Gastrocnemius medialis (tissue), 4 donors: Measurements from ENCODE around the gene NAP1L4. TPM values are rescaled to one million over a fixed set of nuclear protein-coding genes. Genes with fewer than 3 reads are reported as not detected.
A peak's percentile ranks its signal among the peaks of the same experiment; 100 is the strongest.

ENCODE experiments used
- ATAC-seq, 2 donors: fragments of 150-250 bp; one replicate each; pipeline ENCODE4 v1.9.1; 2016
- DNase-seq, 2 donors: peaks; one replicate each; pipeline ENCODE4 v3.0.0-alpha.2; 2019
- H3K27ac ChIP-seq, 4 donors: fragments of 200-600 bp; sonication (generic); 1 replicate in 1 of 4; 2 replicates in 3 of 4; pipeline ENCODE4 v1.5.1; 2016 to 2018; ENCODE audit warnings: mild to moderate bottlenecking in 2 of 4, moderate library complexity in 1 of 4
- H3K27me3 ChIP-seq, 3 donors: fragments of 200-600 bp; sonication (generic) in 2 of 3; 1 replicate in 1 of 3; 2 replicates in 2 of 3; pipeline versions ENCODE4 v1.5.1 to v1.6.0; 2016 to 2019; ENCODE audit warnings: mild to moderate bottlenecking in 1 of 3, moderate library complexity in 1 of 3
- H3K36me3 ChIP-seq, 2 donors: fragments of 200-600 bp; sonication (generic) in 1 of 2; one replicate each; pipeline ENCODE4 v1.5.1; 2017 to 2018
- H3K4me1 ChIP-seq, 2 donors: fragments of 200-600 bp; sonication (generic) in 1 of 2; one replicate each; pipeline ENCODE4 v1.5.1; 2016 to 2017; ENCODE audit warnings: mild to moderate bottlenecking in 2 of 2
- H3K4me3 ChIP-seq, 4 donors: fragments of 200-600 bp; sonication (generic) in 3 of 4; 1 replicate in 1 of 4; 2 replicates in 3 of 4; pipeline ENCODE4 v1.5.1; 2016 to 2019; ENCODE audit warnings: mild to moderate bottlenecking in 2 of 4
- H3K9me3 ChIP-seq, 3 donors: fragments of 200-600 bp; sonication (generic) in 2 of 3; 1 replicate in 1 of 3; 2 replicates in 2 of 3; pipeline ENCODE4 v1.5.1; 2016 to 2019
- POLR2A ChIP-seq, 2 donors: fragments of 450-650 bp; IDR thresholded peaks; one replicate each; pipeline ENCODE4 v1.6.1; 2017; ENCODE audit warnings: antibody characterized with exemption in 2 of 2, mild to moderate bottlenecking in 2 of 2, moderate library complexity in 2 of 2
- in situ Hi-C, 4 donors: fragments of 200-750 bp; cut with MboI; loops; one replicate each; pipeline versions ENCODE4 v1.15.0 to v1.8.0; 2017; ENCODE audit warnings: low sequenced_read_pairs in 4 of 4
- intact Hi-C: fragments of 100-400 bp; cut with DNase I; formaldehyde crosslinking; loops from one replicate; pipeline ENCODE4 v1.15.1; 2023; ENCODE audit warnings: low total_unique reads
- total RNA-seq, 4 donors: library from RNA; depleted of rRNA; stranded (reverse); fragments of >200 nt; gene quantifications; one replicate each; pipeline versions ENCODE4 v1.1.0 to v1.2.3, GENCODE V29; 2016
- TF ChIP-seq, protein P1 (sequence below), 5 experiments: fragments of 450-650 bp in 3 of 5; fragments of 200-600 bp in 2 of 5; sonication (generic) in 2 of 5; IDR thresholded peaks in 4 of 5; conservative IDR thresholded peaks in 1 of 5; 1 replicate in 4 of 5; 2 replicates in 1 of 5; pipeline ENCODE4 v1.5.1; 2016 to 2019; ENCODE audit warnings: antibody characterized with exemption in 5 of 5, mild to moderate bottlenecking in 3 of 5, moderate library complexity in 3 of 5

Gene NAP1L4
- total RNA-seq, 4 donors from 2014 or later, result 86.4 to 123 (median 111) TPM

GRCh38 chr11:2982214-2982613 is 9.9 kb downstream of the NAP1L4 start:
- peaks cover 0 to 8% of the 10 kb centered on the region in 2 donors for H3K36me3 ChIP-seq
- H3K4me3 ChIP-seq, result no peak overlapping the region
- peaks cover 28 to 33% of the 10 kb centered on the region in 2 donors for H3K4me1 ChIP-seq
- intact Hi-C loops, result no loop called here
- in situ Hi-C loops, result no loop called here
- no peaks in the 10 kb centered on the region for H3K9me3 ChIP-seq
- TF ChIP-seq, protein P1, sequence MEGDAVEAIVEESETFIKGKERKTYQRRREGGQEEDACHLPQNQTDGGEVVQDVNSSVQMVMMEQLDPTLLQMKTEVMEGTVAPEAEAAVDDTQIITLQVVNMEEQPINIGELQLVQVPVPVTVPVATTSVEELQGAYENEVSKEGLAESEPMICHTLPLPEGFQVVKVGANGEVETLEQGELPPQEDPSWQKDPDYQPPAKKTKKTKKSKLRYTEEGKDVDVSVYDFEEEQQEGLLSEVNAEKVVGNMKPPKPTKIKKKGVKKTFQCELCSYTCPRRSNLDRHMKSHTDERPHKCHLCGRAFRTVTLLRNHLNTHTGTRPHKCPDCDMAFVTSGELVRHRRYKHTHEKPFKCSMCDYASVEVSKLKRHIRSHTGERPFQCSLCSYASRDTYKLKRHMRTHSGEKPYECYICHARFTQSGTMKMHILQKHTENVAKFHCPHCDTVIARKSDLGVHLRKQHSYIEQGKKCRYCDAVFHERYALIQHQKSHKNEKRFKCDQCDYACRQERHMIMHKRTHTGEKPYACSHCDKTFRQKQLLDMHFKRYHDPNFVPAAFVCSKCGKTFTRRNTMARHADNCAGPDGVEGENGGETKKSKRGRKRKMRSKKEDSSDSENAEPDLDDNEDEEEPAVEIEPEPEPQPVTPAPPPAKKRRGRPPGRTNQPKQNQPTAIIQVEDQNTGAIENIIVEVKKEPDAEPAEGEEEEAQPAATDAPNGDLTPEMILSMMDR (IDR thresholded peaks at IDR 0.05 in 4 of 5, conservative IDR thresholded peaks at IDR 0.05 in 1 of 5), result no peak
- TF ChIP-seq POLR2A (IDR thresholded peaks at IDR 0.05), result no peak
- H3K27ac ChIP-seq, result no peak overlapping the region
- DNase-seq (no peak), ATAC-seq (no peak)
- H3K27me3 ChIP-seq, result no peaks in the 10 kb centered on the region

- no peak for TF ChIP-seq POLR2A (IDR thresholded peaks at IDR 0.05)
- TF ChIP-seq, protein P1 (IDR thresholded peaks at IDR 0.05 in 4 of 5, conservative IDR thresholded peaks at IDR 0.05 in 1 of 5), result no peak
- DNase-seq (no peak), ATAC-seq (no peak)
- H3K36me3 ChIP-seq, result peaks cover 0 to 8% of the 10 kb centered on the region in 2 donors
- H3K27ac ChIP-seq, result no peak overlapping the region
- H3K27me3 ChIP-seq, result no peaks in the 10 kb centered on the region
- intact Hi-C loops (no loop called here), in situ Hi-C loops (no loop called here)
- peaks cover 38 to 40% of the 10 kb centered on the region in 2 donors for H3K4me1 ChIP-seq
- no peak overlapping the region for H3K4me3 ChIP-seq
- H3K9me3 ChIP-seq, result no peaks in the 10 kb centered on the region
Measured at GRCh38 chr11:2981130-2981529, 11.0 kb downstream of the NAP1L4 start.

GRCh38 chr11:2980168-2980840 is 11.8 kb downstream of the NAP1L4 start:
- ATAC-seq (no peak), DNase-seq (no peak)
- no peaks in the 10 kb centered on the region for H3K9me3 ChIP-seq
- peaks cover 38 to 41% of the 10 kb centered on the region in 2 donors for H3K4me1 ChIP-seq
- in situ Hi-C loops, result no loop called here
- H3K27me3 ChIP-seq, result no peaks in the 10 kb centered on the region
- no peak overlapping the region for H3K27ac ChIP-seq
- peaks cover 0 to 10% of the 10 kb centered on the region in 2 donors for H3K36me3 ChIP-seq
- intact Hi-C loops, result no loop called here
- no peak overlapping the region for H3K4me3 ChIP-seq
- no peak for TF ChIP-seq POLR2A (IDR thresholded peaks at IDR 0.05)
- TF ChIP-seq, protein P1 (IDR thresholded peaks at IDR 0.05 in 4 of 5, conservative IDR thresholded peaks at IDR 0.05 in 1 of 5), result no peak

DNA sequence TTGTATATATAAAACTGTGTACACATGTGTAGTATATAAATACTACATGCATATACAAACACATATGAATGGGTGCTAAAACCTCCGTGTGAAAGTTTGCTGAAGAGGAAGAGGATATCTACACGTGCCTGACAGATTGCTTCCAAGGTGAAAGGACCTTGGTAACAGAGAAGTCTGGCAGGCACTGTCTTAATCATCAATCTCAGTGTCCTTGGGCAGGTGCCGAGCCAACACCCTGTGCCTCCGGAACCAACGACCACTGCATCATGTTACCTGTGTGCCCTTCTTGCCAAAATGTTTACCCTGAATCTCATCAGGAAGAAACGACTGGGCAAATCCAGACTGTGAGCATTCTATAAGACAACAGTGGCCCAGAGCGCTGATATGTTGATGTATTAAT is 15.0 kb downstream of the NAP1L4 start:
- H3K27ac ChIP-seq, result peak overlapping the region; percentile 27 to 60 (median 40)
- H3K4me3 ChIP-seq, result no peak overlapping the region
- no peaks in the 10 kb centered on the region for H3K27me3 ChIP-seq
- H3K36me3 ChIP-seq, result peaks cover 0 to 35% of the 10 kb centered on the region in 2 donors
- in situ Hi-C loops (no loop called here), intact Hi-C loops (no loop called here)
- DNase-seq (peak; percentile 56 to 73), ATAC-seq (peak; percentile 88)
- TF ChIP-seq POLR2A (IDR thresholded peaks at IDR 0.05), result no peak
- TF ChIP-seq, protein P1 (IDR thresholded peaks at IDR 0.05 in 4 of 5, conservative IDR thresholded peaks at IDR 0.05 in 1 of 5), result no peak
- peaks cover 24 to 28% of the 10 kb centered on the region in 2 donors for H3K4me1 ChIP-seq
- H3K9me3 ChIP-seq, result no peaks in the 10 kb centered on the region
